ENCODE measurements around the gene TMEM258. TPM values are rescaled to one million over a fixed set of nuclear protein-coding genes. Genes with fewer than 3 reads are reported as not detected.

TMEM258 gene
- total and polyA plus RNA-seq, 9 of the 15 experiments (the other 6 are each of a cell fraction or from before 2014, with no cell fraction given), result 97.2 to 856 (median 231) TPM

GRCh38 chr11:61815790-61816735 lies 23.7 kb upstream of the TMEM258 start (continued):
- TF ChIP-seq, protein P1, sequence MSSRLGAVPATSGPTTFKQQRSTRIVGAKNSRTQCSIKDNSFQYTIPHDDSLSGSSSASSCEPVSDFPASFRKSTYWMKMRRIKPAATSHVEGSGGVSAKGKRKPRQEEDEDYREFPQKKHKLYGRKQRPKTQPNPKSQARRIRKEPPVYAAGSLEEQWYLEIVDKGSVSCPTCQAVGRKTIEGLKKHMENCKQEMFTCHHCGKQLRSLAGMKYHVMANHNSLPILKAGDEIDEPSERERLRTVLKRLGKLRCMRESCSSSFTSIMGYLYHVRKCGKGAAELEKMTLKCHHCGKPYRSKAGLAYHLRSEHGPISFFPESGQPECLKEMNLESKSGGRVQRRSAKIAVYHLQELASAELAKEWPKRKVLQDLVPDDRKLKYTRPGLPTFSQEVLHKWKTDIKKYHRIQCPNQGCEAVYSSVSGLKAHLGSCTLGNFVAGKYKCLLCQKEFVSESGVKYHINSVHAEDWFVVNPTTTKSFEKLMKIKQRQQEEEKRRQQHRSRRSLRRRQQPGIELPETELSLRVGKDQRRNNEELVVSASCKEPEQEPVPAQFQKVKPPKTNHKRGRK (tag; IDR thresholded peaks at IDR 0.05), result no peak
- no peak for TF ChIP-seq GABPB2 (CRISPR knock-in tag; conservative IDR thresholded peaks at IDR 0.05)
- peak; percentile 66 for TF ChIP-seq ZFX (CRISPR knock-in tag; IDR thresholded peaks at IDR 0.05)
- TF ChIP-seq ZNF124 (CRISPR knock-in tag; IDR thresholded peaks at IDR 0.05), result no peak
- TF ChIP-seq KDM2B (CRISPR knock-in tag; IDR thresholded peaks at IDR 0.05), result no peak; the same call in 1 of the 2 replicates
- no peak for TF ChIP-seq TOE1 (IDR thresholded peaks at IDR 0.05; ENCODE audit: borderline replicate concordance)
- 0 out of 2 replicates have a peak, but pooled peaks have one; percentile 69 for TF ChIP-seq TOE1 (CRISPR knock-in tag; IDR thresholded peaks at IDR 0.05; ENCODE audit: borderline replicate concordance, low read depth)
- no peak for TF ChIP-seq ZNF384 (IDR thresholded peaks at IDR 0.05; ENCODE audit: low read depth, low read length)
- 0 out of 2 replicates have a peak, but pooled peaks have one; percentile 7 for TF ChIP-seq ZBED1 (IDR thresholded peaks at IDR 0.05)
- TF ChIP-seq ZNF277 (CRISPR knock-in tag; IDR thresholded peaks at IDR 0.05; ENCODE audit: borderline replicate concordance), result no peak
- no peak for TF ChIP-seq HNRNPUL1 (IDR thresholded peaks at IDR 0.05; ENCODE audit: low read length)
- TF ChIP-seq NCOA1 (IDR thresholded peaks at IDR 0.05; ENCODE audit: low read depth), result 0 out of 2 replicates have a peak, but pooled peaks have one; percentile 23
- TF ChIP-seq STAG1 (CRISPR knock-in tag; IDR thresholded peaks at IDR 0.05; ENCODE audit: borderline replicate concordance), result peak; percentile 53; the same call in 1 of the 2 replicates
- TF ChIP-seq POLR2A (conservative IDR thresholded peaks at IDR 0.05), result peak; percentile 68
- TF ChIP-seq, protein P2, sequence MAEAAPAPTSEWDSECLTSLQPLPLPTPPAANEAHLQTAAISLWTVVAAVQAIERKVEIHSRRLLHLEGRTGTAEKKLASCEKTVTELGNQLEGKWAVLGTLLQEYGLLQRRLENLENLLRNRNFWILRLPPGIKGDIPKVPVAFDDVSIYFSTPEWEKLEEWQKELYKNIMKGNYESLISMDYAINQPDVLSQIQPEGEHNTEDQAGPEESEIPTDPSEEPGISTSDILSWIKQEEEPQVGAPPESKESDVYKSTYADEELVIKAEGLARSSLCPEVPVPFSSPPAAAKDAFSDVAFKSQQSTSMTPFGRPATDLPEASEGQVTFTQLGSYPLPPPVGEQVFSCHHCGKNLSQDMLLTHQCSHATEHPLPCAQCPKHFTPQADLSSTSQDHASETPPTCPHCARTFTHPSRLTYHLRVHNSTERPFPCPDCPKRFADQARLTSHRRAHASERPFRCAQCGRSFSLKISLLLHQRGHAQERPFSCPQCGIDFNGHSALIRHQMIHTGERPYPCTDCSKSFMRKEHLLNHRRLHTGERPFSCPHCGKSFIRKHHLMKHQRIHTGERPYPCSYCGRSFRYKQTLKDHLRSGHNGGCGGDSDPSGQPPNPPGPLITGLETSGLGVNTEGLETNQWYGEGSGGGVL (CRISPR knock-in tag; IDR thresholded peaks at IDR 0.05), result no peak
- no peak; the same call in 1 of the 2 replicates for TF ChIP-seq SMARCA5 (IDR thresholded peaks at IDR 0.05)
- TF ChIP-seq POLR2AphosphoS5 (IDR thresholded peaks at IDR 0.05; ENCODE audit: control insufficient read depth, insufficient read depth, low read depth, low read length), result peak; percentile 16; the same call in 1 of the 2 replicates
- TF ChIP-seq BRF1 (IDR thresholded peaks at IDR 0.05; ENCODE audit: borderline replicate concordance, extremely low read depth, insufficient read length), result no peak
- TF ChIP-seq HOXB6 (CRISPR knock-in tag; IDR thresholded peaks at IDR 0.05; ENCODE audit: borderline replicate concordance), result no peak
- TF ChIP-seq, protein P3, sequence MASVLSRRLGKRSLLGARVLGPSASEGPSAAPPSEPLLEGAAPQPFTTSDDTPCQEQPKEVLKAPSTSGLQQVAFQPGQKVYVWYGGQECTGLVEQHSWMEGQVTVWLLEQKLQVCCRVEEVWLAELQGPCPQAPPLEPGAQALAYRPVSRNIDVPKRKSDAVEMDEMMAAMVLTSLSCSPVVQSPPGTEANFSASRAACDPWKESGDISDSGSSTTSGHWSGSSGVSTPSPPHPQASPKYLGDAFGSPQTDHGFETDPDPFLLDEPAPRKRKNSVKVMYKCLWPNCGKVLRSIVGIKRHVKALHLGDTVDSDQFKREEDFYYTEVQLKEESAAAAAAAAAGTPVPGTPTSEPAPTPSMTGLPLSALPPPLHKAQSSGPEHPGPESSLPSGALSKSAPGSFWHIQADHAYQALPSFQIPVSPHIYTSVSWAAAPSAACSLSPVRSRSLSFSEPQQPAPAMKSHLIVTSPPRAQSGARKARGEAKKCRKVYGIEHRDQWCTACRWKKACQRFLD (CRISPR knock-in tag; IDR thresholded peaks at IDR 0.05), result 0 out of 2 replicates have a peak, but pooled peaks have one; percentile 17
- TF ChIP-seq FOXP1 (CRISPR knock-in tag; IDR thresholded peaks at IDR 0.05), result no peak
- no peak for TF ChIP-seq ZNF140 (CRISPR knock-in tag; IDR thresholded peaks at IDR 0.05)

Measured in K562 (cell line).